HG03558 (cell line): ENCODE measurements around the gene CCDC97.

Experiments
- ATAC-seq: cut with Tn5 transposase; IDR thresholded peaks from one replicate; pipeline ENCODE4 v1.9.1; 2021; ENCODE audit warnings: moderate number of reproducible peaks; ENCODE audit not compliant: unreplicated experiment; ENCODE audit errors: extremely low read depth

CCDC97 gene

GRCh38 chr19:41297628-41298347 is 12.2 kb upstream of the CCDC97 start:
- ATAC-seq: no peak

DNA sequence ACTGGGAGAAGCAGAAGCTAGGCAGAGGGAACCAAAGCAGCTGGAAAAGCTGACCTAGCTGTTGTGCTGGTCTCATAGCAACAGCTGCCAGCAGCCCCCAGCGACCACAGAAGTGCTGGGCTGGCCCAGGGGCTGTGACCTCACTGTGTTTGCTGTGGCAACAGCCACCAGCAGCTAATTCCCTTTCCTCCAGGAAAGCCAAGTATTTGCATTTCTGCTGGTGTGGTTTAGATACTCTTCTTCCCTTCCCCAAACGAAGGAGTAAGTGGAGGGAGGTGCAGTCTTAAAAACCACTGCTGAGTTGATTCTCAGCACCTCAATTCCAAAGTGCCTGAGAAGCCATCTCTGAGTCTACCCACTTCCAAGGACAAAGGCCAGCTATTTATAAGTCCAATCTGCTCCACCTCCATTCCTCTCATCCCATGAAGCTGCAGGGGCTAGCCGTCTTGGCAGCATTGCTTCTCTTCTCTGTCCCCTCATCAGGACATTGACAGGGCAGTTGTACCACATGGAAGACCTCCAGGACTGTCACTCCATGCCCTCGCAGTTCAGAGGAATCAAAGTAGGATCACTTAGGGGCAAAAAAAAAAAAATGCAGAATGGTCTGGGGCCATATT is 11.5 kb upstream of the CCDC97 start:
- no peak for ATAC-seq

DNA sequence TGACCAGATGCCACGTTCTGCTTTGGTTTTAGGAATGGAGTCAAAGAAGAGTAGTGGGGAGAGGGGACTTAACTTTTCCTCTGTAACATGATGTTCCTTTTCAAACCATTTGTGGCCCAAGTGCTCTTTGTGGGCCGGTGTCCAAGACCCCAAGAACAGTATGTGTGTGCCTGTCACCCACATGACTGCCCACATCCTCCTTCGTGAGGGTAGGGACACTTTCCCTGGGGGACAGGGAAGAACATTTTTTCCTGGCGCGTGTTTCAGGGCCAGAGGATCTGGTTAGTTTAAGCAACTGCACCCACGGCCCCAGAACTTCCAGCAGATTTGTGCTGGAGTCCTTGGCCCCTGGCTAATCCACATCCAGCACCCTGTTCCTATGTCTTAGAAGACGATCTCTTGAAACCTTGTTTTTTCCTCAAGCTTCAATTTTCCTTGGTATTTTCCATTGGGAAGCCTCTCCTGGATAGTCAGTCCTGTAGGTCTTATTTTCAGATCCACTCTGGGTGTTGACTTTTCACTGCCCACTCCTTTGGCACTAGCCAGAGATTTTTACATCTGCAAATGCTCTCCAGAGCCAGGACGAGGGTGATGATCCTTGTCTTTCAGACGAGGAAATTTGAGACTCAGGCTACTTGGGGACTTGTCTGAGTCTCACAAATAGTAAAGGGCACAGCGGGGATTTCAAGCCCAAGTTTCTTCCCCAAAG is 10.8 kb upstream of the CCDC97 start:
- no peak for ATAC-seq

- no peak for ATAC-seq
Observed at GRCh38 chr19:41299755-41300089, 10.2 kb upstream of the CCDC97 start.

GRCh38 chr19:41300555-41300954 is 9.4 kb upstream of the CCDC97 start:
- no peak for ATAC-seq

- no peak for ATAC-seq
Observed at GRCh38 chr19:41302624-41303351, 7.2 kb upstream of the CCDC97 start.

- ATAC-seq: no peak
Observed at GRCh38 chr19:41303954-41304353, 6.0 kb upstream of the CCDC97 start.

GRCh38 chr19:41304706-41305483 is 5.1 kb upstream of the CCDC97 start:
- ATAC-seq: no peak

DNA sequence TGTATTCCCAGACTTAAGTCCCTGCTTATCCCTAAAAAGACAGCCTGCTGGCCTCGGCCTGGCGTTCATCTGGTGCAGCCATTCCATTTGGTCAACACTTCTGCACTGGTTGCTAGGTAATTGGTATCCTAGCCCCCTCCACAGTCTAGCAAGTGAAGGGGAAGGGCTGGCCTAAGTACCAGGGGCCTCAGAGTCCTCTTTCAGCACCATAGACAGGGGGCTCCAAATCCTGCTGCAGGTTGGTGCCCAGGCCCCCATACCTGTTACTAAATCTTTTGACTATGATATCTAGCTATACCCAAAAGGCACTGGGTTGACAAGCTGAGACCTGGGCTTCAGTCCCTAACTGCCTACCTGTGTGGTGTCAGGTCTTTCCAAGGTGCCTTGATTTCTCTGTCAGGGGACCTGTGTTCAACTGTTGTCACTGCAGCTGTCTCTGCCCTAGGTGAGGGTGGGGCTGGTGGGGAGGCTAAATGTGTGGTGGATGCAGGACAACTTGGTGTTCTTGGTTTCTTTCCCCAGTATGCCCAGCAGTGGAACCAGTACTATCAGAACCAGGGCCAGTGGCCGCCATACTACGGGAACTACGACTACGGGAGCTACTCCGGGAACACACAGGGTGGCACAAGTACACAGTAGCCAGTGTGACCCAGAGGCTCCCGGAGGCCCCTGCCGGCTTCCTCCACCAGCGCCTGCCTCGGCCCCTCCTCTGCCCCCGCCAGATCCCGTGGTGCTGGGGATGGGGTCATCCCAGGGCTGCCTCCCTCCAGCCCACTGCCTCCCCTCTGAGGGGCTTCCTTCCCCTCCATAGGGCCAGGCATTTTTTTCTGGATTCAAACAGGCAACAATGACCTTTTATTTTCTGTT is 3.8 kb upstream of the CCDC97 start:
- no peak for ATAC-seq

- no peak for ATAC-seq
Observed at GRCh38 chr19:41307090-41307875, 2.7 kb upstream of the CCDC97 start.

GRCh38 chr19:41307954-41308449 is 2.0 kb upstream of the CCDC97 start:
- ATAC-seq: no peak

- no peak for ATAC-seq
Observed at GRCh38 chr19:41308450-41309179, 1.4 kb upstream of the CCDC97 start.

DNA sequence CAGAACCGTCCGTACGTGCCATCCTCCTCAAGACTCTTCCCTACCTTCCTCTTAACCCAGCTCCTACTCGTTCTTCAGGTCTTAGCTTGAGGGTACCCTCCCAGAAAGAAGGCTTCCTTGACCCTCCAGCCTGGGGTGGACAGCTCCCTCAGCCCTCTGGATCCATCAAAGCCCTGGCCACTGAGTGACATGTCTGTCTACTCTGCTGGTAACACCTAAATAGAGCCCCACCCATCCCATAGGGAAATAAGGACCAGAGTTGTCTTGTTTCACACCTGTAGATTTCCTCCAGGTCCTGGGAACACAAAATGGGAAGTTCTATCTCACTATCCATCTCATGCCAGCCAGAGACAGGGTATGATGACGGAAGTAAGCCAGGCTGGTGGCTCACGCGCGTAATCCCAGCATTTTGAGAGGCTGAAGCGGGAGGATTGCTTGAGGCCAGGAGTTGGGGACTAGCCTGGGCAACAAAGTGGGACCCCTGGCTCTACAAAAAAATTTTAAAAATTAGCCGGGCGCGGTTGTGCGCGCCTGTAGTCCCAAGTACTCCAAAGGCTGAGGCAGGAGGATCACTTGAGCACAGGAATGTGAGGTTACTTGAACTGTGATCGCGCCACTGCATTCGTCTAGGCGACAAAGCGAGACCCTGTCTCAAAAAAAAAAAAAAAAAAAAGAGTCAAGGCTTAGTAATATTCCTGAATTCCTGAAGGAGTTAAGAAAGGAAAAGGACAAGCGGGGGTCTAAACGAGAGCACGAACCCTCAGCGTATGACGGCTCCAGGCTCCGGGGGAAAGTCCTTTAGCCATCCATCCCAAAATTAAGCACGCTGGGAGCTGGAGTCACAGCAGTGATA is 566 bp upstream of the CCDC97 start:
- no peak for ATAC-seq

GRCh38 chr19:41311072-41311471 is 1.1 kb downstream of the CCDC97 start:
- no peak for ATAC-seq

GRCh38 chr19:41311613-41312012 is 1.6 kb downstream of the CCDC97 start:
- ATAC-seq: no peak

GRCh38 chr19:41316306-41316920 is 6.4 kb downstream of the CCDC97 start:
- ATAC-seq: no peak
